GM21515 (cell line): ENCODE results near the gene MAP3K7CL.
"Not testable (repeated sequence)": the region's sequence is repeated elsewhere in the genome, so short reads cannot be mapped to it uniquely, and the experiment has no call there.

Experiments
- ATAC-seq: cut with Tn5 transposase; IDR thresholded peaks from one replicate; pipeline ENCODE4 v1.9.1; 2021; ENCODE audit not compliant: unreplicated experiment

MAP3K7CL gene

DNA sequence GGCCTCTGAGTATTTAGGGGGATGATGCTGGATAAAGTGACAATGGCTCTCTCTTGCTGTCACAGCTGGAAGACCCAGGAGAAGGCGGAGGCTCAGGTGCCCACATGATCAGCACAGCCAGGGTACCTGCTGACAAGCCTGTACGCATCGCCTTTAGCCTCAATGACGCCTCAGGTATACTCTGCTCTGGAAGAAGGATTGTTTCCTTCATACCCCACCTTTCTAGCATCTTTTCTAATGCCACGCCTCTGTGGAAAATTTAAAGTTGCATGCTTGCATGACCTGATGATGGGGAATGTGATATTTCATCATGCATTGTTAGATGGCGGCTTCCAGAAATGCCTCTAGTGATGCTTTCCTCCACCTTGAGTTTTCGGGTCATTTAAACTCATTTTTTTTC is 2.8 kb downstream of the MAP3K7CL start:
- no peak for ATAC-seq

DNA sequence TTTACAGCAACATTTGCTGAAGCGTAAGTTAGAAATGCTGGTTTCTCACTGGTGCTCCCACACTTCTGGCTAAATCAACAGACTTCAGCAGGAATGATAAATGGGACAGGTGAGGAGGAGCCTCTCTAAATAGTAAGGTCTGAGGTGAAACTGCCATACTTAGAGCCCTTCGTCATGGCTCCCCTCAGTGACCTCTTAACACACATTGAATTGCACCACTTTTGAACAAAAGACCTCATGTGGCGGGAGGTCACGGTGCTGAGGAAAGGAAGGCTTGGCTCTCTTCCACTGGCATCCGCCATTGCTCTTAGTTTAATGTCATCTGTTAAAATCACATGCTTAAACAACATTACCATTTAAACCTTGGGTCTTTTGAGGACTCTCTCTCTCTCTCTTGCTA is 3.4 kb downstream of the MAP3K7CL start:
- ATAC-seq = no peak

DNA sequence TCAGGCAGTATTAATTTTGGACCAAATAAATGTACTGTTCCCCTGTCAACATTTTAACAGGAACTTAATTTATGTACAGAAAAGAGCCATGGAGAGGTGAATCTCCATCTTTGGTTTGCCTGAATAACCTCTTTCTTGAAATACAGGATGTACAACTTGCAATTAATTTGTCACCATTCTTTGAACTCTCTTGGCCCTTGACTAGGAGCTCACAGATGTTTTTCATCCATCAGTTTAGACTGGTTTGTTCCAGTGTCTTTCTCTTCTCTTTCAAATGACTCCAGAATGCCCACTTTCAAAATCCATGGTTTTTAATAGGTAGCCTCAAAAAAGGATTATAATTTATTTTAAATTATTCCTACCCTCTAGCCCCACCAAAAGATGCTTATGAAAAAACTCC is 5.0 kb downstream of the MAP3K7CL start:
- no peak for ATAC-seq

DNA sequence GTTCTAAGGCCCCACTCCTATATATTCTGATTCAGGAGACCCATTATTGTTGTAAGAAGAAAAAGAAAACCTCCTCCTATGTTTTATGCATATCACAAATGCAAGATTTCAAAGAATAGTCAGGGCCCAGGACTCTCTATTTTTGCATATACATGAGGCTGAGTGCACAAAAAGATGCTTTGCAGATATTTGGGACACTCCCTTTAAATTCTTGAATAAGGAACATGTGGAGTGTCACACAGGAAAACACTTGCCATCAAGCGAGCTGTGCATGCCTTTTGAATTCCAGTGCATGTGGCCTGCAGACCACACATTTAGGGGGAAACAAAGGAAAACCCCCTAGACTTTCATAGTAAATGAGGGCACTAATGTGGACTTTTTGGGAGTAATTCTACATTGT is 5.6 kb downstream of the MAP3K7CL start:
- ATAC-seq = no peak

DNA sequence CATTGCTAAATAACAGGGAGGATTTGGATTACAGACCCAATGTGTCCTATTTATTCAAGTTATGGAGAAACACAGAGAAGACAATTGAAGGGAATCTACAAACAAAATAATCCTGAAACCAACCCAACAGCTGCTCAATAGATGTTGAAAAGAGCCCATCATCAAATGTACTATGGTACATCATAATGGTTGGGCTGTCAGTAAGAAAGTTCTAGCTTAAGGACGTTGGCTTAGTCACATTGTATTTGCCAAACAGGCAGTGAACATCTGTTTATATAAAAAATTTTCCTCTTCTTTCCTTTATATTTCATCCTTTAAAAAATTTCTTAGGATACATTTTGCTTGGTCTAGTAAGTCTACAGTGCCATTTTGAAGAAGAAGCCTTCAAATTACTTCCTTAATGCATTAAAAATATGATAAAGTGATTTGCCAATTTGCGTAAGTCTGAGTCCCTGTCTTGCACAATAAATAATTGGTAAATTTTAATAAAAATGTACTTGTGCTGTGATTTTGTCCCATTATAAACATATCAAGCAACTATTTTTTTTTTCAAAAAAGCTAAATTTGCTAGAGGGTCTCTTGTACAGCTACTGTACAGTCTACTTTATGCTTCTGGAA is 14.4 kb downstream of the MAP3K7CL start:
- ATAC-seq = no peak

DNA sequence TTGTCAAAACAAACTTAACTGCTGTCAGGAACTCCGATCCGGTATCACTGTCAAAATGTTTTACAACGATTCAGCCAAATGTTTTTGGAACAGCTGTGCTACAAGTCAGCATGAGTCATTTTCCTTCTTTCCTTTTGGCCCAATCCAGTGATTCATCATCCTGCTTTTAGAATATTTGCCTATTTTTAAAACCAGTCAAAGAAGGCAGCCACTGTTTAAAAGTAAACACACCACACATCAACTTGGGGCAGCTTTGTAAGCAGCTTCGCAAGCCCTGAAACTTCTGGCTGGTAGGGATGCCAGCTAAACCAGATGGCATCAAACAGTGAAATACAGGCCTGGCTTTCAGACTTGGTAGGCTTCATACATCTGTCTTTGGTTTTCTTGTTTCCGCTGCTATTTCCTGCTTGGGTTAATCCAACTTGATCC is 14.9 kb downstream of the MAP3K7CL start:
- no peak for ATAC-seq

DNA sequence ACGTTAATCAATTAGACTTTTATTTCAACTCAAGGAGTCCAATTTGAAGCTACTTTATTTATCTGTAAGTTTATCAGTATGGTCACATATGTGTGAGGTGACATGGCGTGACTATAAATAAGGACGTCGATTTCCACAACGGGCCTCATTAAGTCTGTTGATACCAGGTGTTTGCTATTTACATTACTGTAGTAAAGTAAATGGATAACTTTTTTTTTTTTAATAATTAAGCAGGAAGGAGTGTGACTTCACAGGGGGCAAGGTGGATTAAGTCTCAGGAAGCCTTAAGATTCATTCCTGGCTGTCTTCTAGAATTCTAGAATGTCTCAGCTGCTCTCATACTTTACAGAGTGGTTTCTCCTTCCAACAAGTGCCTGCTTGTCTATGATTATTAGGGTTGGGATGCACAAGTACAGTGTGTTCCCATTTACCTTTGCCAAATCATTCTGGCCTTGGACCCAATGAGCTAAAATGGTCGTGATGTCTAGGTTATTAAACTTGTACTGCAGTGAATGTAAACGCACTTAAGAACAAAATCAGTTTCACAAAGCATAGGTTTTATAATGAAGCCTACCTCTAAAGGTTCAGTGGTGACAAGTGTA is 15.5 kb downstream of the MAP3K7CL start:
- ATAC-seq = no peak

DNA sequence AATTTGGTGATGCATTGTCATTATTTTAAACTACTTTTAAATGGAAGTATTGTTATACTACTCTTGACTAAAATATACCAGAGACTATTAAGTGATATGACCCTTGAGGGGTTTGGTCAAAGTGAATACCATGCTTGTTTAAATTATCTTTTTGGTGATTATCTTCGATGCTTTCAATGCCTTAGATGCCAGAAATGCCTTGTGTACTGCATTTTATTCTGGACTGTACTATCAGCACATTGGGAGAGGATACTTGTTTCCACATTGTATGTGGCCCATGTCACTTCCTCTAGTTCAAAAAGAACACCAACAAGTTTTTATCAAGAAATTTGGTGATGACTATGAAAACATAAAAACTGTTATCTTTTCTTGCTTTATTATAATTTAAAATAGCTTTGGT is 16.3 kb downstream of the MAP3K7CL start:
- ATAC-seq = no peak

DNA sequence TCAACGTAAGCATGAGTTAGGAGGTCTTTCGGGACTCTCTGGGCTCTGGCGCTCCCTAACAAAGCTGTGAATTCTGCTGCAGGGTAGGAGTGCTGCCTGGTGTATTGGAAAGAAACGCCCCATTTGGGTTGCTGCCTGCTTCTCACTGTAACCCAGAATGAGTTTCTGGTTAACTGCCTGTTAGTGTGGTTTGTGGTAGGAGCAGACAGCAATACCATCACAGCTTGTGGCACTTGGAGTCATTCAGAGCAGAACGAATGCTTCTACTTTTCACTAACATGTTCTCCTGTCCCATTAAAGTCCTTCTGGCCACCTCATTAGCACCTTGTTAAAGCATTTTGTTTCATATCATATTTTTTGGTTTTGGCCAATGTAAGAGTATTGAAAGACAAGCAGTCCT is 18.1 kb downstream of the MAP3K7CL start:
- no peak for ATAC-seq

DNA sequence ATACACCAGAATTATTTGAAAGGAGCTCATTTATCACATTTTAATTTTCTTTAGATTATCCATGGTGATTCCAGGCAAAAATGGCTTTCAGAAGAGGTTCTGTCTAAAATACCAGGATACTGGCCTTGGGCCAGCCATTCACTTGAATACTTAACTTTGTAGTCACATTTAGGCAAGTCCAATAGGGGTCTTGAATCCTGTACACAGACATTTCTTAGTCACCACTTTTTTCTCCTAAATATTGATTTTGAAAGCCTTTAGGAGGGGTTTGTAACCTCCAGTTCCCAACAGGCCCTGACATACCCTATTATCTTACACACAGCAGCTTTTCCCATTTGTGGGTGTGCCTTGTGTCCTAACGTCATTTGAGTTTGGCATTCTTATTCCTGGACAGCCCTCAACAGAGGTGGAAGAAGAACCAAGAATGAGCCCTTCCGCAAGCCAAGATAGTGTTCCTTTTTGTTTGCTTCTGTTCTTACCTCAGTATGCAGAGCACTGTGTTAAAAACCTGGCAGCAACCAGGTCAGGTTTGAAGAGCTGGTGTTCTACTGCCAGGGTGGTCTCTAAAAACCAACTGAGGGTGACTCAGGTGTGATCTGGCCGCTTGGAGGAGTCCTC is 19.5 kb downstream of the MAP3K7CL start:
- no peak for ATAC-seq

DNA sequence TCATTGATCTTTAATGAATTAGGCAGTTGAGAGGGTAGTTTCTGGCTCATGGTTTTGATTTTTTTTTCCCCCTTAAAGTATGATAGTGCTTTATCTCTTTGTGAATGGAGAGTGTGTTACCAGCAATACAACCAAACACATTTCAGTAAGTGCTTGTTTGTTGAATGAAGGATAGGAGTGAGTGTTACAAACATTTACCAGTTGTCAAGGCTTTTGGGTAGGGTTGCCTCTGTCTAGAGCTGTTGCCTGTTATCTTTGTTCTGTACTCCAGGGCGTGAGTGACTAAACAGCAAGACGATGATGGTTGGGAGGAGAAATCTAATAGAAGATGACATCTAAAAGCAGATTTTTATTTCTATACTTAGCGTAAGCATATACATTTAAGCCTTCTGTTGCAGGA is 21.5 kb downstream of the MAP3K7CL start:
- ATAC-seq = no peak

DNA sequence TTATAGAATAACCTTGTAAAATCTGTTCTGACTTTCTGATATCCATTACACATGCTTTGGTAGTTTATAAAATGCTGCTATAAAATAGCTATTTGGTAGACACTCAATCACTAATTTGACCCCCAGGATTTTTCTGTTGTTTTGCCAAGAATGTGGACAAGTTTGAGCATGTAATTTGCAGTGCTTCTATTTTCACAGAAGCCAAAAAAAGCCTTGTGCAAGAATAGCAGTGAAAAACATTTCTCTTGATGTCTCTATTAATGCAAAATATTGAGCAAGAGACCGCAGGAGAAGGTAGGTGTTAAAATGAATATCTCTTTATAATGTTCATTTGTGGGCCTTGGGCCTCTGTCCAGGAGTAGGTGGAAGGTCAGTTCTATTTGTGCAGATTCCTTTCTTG is 22.5 kb downstream of the MAP3K7CL start:
- ATAC-seq = no peak

DNA sequence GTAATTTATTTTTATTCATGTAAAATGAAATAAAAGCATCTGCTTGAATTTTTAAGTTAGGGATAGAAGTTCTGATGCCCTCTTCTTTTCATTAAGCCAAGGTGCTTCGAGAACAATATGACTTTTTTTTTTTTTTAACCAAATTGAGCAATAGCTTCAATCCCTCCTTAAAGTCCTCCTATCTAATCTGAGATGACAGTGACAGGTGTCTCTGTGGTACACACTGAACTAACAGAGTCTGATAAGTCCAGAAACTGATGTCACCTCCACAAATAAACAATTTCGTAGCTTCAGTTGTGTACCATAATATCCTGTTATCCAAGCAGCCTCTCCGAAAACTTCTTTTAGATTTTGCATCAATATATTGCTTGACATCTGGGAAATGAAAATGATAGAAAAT is 23.8 kb downstream of the MAP3K7CL start:
- no peak for ATAC-seq

DNA sequence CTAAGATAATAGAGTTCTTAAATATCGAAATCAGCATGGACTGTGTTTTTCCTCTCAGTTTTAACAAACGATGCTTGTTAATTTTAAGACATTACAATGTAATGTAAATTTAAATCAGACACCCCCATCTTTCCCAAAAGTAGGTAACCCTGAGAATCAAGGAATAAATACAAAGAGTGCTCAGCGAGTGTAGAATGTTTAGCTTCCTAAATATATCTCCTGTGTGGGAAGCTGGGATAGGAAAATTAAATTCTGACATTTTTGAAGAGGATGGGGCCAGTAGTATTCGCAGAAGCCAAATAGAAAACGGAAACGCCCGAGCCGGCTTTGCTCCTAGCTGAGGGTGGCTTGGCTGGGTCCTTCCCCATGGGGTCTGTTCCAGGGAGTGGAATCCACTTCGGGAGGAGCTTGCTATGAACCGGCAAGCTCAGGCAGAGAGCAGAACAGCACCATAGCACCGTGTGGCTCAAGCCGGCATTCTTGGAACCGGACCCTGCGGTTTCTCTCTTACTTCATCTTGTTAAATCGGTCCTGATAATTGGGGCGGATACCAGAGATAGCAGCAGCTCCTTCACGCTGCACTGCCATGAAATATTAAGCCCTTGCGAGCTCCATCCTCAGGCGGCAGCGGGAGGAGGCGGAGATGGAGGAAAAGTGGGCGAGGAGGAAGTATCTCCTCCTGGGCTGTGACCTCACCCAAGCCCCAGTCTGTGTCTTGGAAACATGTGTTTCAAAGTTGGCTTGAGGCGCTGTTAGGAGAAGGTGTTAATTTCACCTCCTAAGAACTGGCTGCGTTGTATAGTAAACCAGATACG is 24.9 kb downstream of the MAP3K7CL start:
- ATAC-seq = no peak

DNA sequence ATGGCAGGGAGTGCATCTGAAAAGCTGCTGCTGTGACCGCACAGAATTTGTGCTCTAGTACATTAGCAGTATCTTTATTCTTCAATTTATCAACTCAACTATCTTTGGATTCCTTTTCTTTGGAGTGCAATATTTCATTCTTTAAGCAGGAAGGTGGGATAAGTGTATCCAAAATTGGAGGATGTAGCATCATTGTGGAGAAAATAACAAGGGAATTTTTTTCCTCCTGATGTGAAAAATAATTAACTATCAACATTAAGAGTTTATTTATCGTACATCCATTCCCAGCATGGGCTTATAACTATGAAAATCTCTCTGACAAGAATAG is 25.5 kb downstream of the MAP3K7CL start:
- no peak for ATAC-seq

DNA sequence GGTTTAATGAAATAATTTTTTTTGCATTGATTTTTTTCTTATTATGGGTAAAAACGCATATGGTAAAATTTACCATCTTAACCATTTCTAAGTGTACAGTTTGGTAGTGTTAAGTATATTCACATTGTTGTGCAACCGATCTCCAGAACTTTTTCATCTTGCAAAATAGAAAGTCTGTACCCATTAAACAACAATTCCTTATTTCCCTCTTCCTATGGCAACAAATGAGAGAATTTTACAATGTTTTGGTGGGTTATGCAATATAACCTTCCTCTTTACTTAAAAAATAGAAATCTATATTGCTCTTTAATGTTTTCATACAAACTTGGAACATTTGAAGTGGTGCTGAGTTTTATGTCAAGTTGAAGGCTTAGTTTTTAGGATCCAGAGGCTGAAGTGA is 26.6 kb downstream of the MAP3K7CL start:
- no peak for ATAC-seq

DNA sequence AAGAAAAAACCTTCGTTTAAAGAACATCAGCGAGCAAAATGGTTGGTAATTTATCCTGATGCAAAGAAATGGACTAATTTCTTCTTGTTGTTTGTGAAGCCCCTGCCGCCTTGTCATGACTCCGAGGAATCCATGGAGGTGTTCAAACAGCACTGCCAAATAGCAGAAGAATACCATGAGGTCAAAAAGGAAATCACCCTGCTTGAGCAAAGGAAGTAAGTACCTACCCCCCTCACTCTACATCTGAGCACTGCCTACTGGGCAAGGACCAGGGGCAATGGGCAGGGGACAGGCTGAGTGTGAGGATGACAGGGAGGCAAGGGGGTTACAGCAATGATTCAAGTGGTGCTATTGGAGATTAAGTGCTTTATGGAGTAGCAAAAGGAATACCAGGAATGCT is 29.4 kb downstream of the MAP3K7CL start:
- no peak for ATAC-seq

DNA sequence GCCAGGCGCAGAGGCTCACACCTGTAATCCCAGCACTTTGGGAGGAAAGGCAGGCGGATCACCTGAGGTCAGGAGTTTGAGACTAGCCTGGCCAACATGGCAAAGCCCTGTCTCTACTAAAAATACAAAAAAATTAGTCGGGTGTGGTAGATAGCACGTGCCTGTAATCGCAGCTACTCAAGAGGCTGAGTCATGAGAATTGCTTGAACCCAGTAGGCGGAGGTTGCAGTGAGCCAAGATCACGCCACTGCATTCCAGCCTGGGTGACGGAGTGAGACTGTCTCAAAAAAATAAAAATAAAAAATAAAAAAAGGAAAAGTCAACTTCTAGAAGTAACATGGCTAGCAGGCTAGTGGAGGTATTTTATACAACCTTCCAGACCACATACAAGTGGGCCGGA is 32.4 kb downstream of the MAP3K7CL start:
- ATAC-seq = not testable (repeated sequence)

DNA sequence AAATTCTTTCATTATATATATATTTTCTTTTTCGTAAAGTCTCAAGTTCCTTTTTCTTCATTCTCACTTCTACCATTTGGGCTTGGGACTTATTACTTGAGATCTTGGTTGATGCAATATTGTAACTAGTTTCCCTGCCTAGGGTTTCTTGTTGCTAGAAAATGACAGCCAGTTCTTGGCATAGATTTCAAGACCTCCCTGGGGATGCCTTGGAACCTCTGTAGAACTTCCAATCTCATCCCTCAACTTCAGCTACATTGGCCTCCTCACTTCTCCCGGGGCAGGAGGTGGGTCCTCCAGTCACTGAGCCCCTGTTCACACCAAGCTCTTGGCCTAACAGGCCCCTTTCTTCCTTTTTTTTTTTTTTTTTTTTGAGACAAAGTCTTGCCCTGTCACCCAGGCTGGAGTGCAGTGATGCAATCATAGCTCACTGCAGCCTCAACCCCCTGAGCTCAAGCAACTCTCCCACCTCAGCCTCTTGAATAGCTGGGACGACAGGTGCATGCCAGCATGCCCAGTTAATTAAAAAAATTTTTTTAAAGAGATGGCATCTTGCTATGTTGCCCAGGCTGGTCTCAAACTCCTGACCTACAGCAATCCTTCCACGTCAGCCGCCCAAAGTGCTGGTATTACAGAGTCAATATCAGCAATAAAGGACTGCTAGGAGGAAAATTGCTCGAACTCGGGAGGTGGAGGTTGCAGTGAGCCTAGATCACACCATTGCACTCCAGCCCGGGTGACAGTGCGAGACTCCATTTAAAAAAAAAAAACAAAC is 33.1 kb downstream of the MAP3K7CL start:
- no peak for ATAC-seq

DNA sequence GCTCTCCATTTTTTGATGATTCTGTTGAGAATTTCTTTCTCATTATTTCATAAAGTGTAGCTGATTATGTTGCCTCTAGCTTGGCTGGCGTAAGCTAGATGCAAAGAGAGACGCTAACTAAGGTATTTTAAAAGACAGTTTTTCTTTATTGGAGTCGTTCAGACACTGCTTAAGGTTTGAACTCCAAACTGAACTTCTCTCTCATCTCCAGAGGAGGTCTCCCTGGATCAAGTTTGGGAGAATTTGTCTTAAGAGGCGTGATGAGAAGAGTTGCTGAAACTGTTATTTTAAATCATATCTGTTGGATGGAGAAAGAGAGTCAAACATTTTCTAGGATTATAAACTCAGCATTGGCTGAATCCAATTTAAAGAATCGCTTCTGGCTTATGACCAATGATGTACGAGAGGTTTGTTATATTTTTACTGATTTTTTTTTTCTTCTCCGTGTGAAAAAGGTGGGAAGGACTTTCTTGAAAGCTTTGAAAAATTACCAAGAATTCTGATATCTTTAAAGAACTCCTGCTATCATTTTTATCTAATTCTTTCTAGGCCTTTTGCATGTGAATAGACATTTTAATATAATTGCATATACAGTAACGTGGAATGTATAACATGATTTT is 34.0 kb downstream of the MAP3K7CL start:
- ATAC-seq = no peak

DNA sequence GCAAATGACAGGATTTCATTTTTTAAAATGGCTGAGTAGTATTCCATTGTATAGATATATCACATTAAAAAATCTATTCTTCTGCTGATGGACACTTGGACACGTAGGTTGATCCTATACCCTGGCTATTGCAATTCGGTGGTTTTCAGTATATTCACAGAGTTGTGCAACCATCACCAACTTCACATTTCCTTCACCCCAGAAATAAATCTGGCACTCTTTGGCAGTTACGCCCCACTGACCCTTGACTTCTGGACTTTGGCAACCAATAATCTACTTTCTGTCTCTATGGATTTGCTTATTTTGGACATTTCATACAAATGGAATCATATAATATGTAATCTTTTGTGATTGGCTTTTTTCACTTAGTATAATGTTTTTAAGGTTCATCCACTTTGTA is 35.9 kb downstream of the MAP3K7CL start:
- ATAC-seq = no peak
